ENCODE data around the gene MSI2. TPM values are rescaled to one million over a fixed set of nuclear protein-coding genes. Genes with fewer than 3 reads are reported as not detected.

The MSI2 gene
- total RNA-seq, 4 donors from 2014 or later, result 27.3 to 50.4 (median 36.8) TPM

DNA sequence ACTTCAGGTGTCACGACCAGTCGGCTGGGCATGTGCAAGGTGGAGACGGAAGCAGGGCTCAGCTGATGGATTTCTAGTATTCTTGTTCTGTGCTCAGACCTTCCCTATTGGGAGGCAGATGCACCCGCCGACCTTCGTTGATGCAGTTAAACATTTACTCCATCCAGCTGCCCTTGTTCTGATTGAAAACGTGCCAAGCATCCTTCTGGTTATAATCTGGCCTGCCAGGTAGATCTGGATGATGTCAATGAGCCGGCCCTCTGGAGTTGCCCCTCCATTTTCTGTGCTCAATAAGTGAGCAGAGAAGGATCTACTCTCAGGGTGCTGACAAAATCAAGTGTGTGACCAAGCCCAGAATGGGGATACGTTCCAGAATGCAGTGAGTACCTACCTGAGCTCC lies 450.4 kb downstream of the MSI2 start:
- Histone ChIP-seq H3K27ac (no peak overlapping the region), H3K36me3 (no peaks in the 10 kb centered on the region), H3K4me1 (peaks cover 0 to 8% (median 0%) of the 10 kb centered on the region in 3 donors), H3K27me3 (no peaks in the 10 kb centered on the region), H3K9me3 (no peaks in the 10 kb centered on the region), H3K4me3 (no peak overlapping the region)
- no peak for ATAC-seq
- TF ChIP-seq CTCF (IDR thresholded peaks at IDR 0.05) (no peak), EP300 (IDR thresholded peaks at IDR 0.05) (no peak), POLR2A (IDR thresholded peaks at IDR 0.05) (no peak), POLR2AphosphoS5 (IDR thresholded peaks at IDR 0.05) (no peak)
- 92 to 100% methylated on average over 1 to 7 of the region's 9 CpGs for WGBS, 2 donors (ENCODE audit: low coverage in 1 of 2)

DNA sequence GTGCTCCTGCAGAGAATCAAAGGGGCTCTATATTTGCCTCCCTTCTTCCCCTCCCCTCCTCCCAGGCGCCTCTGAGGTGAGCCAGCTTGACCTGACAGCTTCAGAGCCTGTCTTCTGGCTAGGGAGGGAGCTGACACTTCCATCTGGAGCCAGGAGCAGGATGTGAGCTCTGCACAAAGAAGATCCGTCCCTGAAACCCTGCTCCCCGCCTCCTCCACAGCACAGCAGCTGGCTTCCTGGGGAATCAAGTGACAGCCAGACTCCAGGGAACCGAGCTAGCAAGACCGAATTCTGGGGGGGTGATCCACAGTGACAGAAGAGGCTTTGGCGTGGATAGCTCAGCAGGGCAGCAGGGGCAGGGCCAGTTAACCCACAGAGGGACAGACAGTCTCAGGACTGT lies 451.6 kb downstream of the MSI2 start:
- Histone ChIP-seq H3K36me3 (no peaks in the 10 kb centered on the region), H3K4me1 (peaks cover 0 to 8% (median 0%) of the 10 kb centered on the region in 3 donors), H3K9me3 (no peaks in the 10 kb centered on the region), H3K27me3 (no peaks in the 10 kb centered on the region), H3K4me3 (no peak overlapping the region), H3K27ac (no peak overlapping the region)
- TF ChIP-seq POLR2AphosphoS5 (IDR thresholded peaks at IDR 0.05) (no peak), POLR2A (IDR thresholded peaks at IDR 0.05) (no peak), EP300 (IDR thresholded peaks at IDR 0.05) (no peak), CTCF (IDR thresholded peaks at IDR 0.05) (no peak)
- no CpG with 5 or more reads among the region's 6 CpGs for whole genome bisulfite sequencing, 2 donors (ENCODE audit: low coverage in 1 of 2)
- ATAC-seq, result no peak

DNA sequence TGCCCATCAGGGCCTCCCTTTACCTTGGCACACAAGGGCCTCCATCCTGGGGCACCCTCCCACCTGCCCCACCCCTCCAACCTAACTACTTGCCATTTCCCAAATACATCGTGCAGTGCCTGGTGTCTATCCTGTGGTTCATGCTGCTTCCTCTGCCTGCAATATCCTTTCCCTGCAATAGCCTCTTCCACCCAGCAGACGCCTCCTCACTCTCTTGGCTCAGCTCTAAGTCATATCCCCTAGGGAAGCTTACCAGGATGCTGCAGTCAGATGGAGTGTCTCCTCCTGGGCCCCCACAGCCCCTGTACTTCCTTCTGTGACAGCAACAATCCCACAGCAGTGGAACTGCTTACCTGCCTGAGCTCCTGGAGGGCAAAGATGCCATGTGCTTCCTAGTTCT lies 452.1 kb downstream of the MSI2 start:
- no peak overlapping the region for H3K27ac ChIP-seq
- 33 to 43% methylated on average over 1 of the region's 2 CpGs for WGBS, 2 donors (ENCODE audit: low coverage in 1 of 2)
- no peak for ATAC-seq
- H3K9me3 ChIP-seq, result no peaks in the 10 kb centered on the region
- peaks cover 0 to 8% (median 0%) of the 10 kb centered on the region in 3 donors for H3K4me1 ChIP-seq
- no peaks in the 10 kb centered on the region for H3K27me3 ChIP-seq
- no peak for TF ChIP-seq EP300 (IDR thresholded peaks at IDR 0.05)
- TF ChIP-seq POLR2A (IDR thresholded peaks at IDR 0.05), result no peak
- TF ChIP-seq POLR2AphosphoS5 (IDR thresholded peaks at IDR 0.05), result no peak
- no peak for TF ChIP-seq CTCF (IDR thresholded peaks at IDR 0.05)
- no peak overlapping the region for H3K4me3 ChIP-seq
- H3K36me3 ChIP-seq, result no peaks in the 10 kb centered on the region

- no peaks in the 10 kb centered on the region for H3K9me3 ChIP-seq
- 79 to 86% methylated on average over 7 of the region's 7 CpGs for WGBS, 2 donors (ENCODE audit: low coverage in 1 of 2)
- no peaks in the 10 kb centered on the region for H3K36me3 ChIP-seq
- TF ChIP-seq CTCF (IDR thresholded peaks at IDR 0.05) (no peak), POLR2A (IDR thresholded peaks at IDR 0.05) (no peak), EP300 (IDR thresholded peaks at IDR 0.05) (no peak), POLR2AphosphoS5 (IDR thresholded peaks at IDR 0.05) (no peak)
- H3K4me3 ChIP-seq, result no peak overlapping the region
- H3K27me3 ChIP-seq, result no peaks in the 10 kb centered on the region
- peaks cover 0 to 21% (median 7%) of the 10 kb centered on the region in 3 donors for H3K4me1 ChIP-seq
- H3K27ac ChIP-seq, result no peak overlapping the region
- ATAC-seq, result no peak
Observed at GRCh38 chr17:57713140-57713539, 456.8 kb downstream of the MSI2 start.

- no peak for ATAC-seq
- 21 to 27% methylated on average over 6 to 7 of the region's 7 CpGs for WGBS, 2 donors (ENCODE audit: low coverage in 1 of 2)
- H3K9me3 ChIP-seq, result no peaks in the 10 kb centered on the region
Observed at GRCh38 chr17:57714665-57715180, 458.4 kb downstream of the MSI2 start.

More at GRCh38 chr17:57714665-57715180, 458.4 kb downstream of the MSI2 start:
- H3K4me1 ChIP-seq, result peaks cover 0 to 18% (median 7%) of the 10 kb centered on the region in 3 donors
- no peak overlapping the region for H3K4me3 ChIP-seq
- TF ChIP-seq EP300 (IDR thresholded peaks at IDR 0.05) (no peak), POLR2AphosphoS5 (IDR thresholded peaks at IDR 0.05) (peak; percentile 15)
- no peaks in the 10 kb centered on the region for H3K27me3 ChIP-seq
- no peak overlapping the region for H3K27ac ChIP-seq
- no peaks in the 10 kb centered on the region for H3K36me3 ChIP-seq

Data from gastroesophageal sphincter (tissue), 4 donors.